Esophagus muscularis mucosa (tissue), 4 donors: ENCODE measurements around the gene PPP4R3C. TPM values are rescaled to one million over a fixed set of nuclear protein-coding genes. Genes with fewer than 3 reads are reported as not detected.
"Not testable (repeated sequence)": the region's sequence is repeated elsewhere in the genome, so short reads cannot be mapped to it uniquely, and the experiment has no call there.

Source experiments
- DNase-seq: peaks from one replicate; pipeline ENCODE4 v3.0.0-alpha.2; 2017; ENCODE audit errors: extremely low spot score
- H3K27ac ChIP-seq, 4 donors: fragments of 200-600 bp; sonication (generic); replicated peaks in 1 of 4; 1 replicate in 3 of 4; 2 replicates in 1 of 4; pipeline ENCODE4 v1.5.1; 2016 to 2019; ENCODE audit warnings: mild to moderate bottlenecking in 1 of 4
- H3K27me3 ChIP-seq, 4 donors: fragments of 200-600 bp; sonication (generic); one replicate each; pipeline versions ENCODE4 v1.5.1 to v1.6.0; 2016 to 2019
- H3K36me3 ChIP-seq, 4 donors: fragments of 200-600 bp; sonication (generic); one replicate each; pipeline ENCODE4 v1.5.1; 2016 to 2019
- H3K4me1 ChIP-seq, 4 donors: fragments of 200-600 bp; sonication (generic); one replicate each; pipeline ENCODE4 v1.5.1; 2016 to 2019
- H3K4me3 ChIP-seq, 4 donors: fragments of 200-600 bp; sonication (generic); 1 replicate in 2 of 4; 2 replicates in 2 of 4; pipeline ENCODE4 v1.5.1; 2016 to 2019; ENCODE audit warnings: mild to moderate bottlenecking in 4 of 4, moderate library complexity in 1 of 4
- H3K9me3 ChIP-seq, 4 donors: fragments of 200-600 bp; sonication (generic); 1 replicate in 3 of 4; 2 replicates in 1 of 4; pipeline ENCODE4 v1.5.1; 2016 to 2019
- EP300 ChIP-seq: sonication (generic); formaldehyde crosslinking; IDR thresholded peaks from one replicate; pipeline ENCODE4 v1.6.1; 2017; ENCODE audit warnings: antibody characterized with exemption
- POLR2A ChIP-seq: fragments of 450-650 bp; IDR thresholded peaks from one replicate; pipeline ENCODE4 v1.6.1; 2017; ENCODE audit warnings: antibody characterized with exemption, moderate library complexity, mild to moderate bottlenecking, low read depth
- POLR2AphosphoS5 ChIP-seq, 2 donors: sonication (generic); formaldehyde crosslinking; IDR thresholded peaks; one replicate each; pipeline ENCODE4 v1.6.1; 2017; ENCODE audit warnings: antibody characterized with exemption in 2 of 2
- WGBS: methylation state at CpG from one replicate; pipeline ENCODE4 v1.1.5; 2018; 5-methylcytosine and 5-hydroxymethylcytosine counted together
- intact Hi-C: fragments of 100-400 bp; cut with DNase I; formaldehyde crosslinking; loops from one replicate; pipeline ENCODE4 v1.15.1; 2023
- total RNA-seq, 4 donors: library from RNA; depleted of rRNA; stranded (reverse); fragments of >200 nt; gene quantifications; one replicate each; pipeline versions ENCODE4 v1.1.0 to v1.2.1, GENCODE V29; 2016
- TF ChIP-seq, protein P1 (sequence below), 3 experiments: fragments of 200-600 bp in 2 of 3; fragments of 450-650 bp in 1 of 3; sonication (generic) in 2 of 3; IDR thresholded peaks; one replicate each; pipeline ENCODE4 v1.5.1; 2017 to 2019; ENCODE audit warnings: antibody characterized with exemption in 3 of 3, mild to moderate bottlenecking in 2 of 3, moderate library complexity in 1 of 3

PPP4R3C gene
- total RNA-seq, 4 donors from 2014 or later = not detected

DNA sequence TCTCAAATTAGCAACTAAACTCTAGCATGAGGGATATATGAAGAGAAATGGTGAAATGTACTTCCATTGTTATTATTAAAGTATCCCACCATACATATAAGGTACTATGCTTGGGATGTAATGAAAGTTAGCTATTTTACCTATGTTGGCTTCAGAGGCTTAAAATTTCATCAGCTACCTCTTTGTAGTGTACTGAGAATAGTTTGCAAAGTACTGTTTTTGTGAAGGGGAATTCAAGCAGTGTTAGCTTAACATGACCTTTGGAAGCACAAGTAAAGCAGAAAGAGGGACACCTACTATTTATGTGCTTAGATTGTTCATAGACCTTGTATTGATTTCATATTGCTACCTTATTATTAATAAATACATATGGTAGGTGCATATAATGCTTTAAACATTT, 11.8 kb downstream of the PPP4R3C start:
- TF ChIP-seq, protein P1, sequence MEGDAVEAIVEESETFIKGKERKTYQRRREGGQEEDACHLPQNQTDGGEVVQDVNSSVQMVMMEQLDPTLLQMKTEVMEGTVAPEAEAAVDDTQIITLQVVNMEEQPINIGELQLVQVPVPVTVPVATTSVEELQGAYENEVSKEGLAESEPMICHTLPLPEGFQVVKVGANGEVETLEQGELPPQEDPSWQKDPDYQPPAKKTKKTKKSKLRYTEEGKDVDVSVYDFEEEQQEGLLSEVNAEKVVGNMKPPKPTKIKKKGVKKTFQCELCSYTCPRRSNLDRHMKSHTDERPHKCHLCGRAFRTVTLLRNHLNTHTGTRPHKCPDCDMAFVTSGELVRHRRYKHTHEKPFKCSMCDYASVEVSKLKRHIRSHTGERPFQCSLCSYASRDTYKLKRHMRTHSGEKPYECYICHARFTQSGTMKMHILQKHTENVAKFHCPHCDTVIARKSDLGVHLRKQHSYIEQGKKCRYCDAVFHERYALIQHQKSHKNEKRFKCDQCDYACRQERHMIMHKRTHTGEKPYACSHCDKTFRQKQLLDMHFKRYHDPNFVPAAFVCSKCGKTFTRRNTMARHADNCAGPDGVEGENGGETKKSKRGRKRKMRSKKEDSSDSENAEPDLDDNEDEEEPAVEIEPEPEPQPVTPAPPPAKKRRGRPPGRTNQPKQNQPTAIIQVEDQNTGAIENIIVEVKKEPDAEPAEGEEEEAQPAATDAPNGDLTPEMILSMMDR (IDR thresholded peaks at IDR 0.05) = no peak
- TF ChIP-seq EP300 = no peak
- TF ChIP-seq POLR2A = no peak
- no peak for TF ChIP-seq POLR2AphosphoS5 (IDR thresholded peaks at IDR 0.05)
- Histone ChIP-seq H3K27me3 (no peaks in the 10 kb centered on the region), H3K27ac (no peak overlapping the region), H3K4me1 (no peaks in the 10 kb centered on the region), H3K4me3 (no peak overlapping the region), H3K36me3 (no peaks in the 10 kb centered on the region), H3K9me3 (no peaks in the 10 kb centered on the region)
- DNase-seq = no peak
- intact Hi-C loops = no loop called here

DNA sequence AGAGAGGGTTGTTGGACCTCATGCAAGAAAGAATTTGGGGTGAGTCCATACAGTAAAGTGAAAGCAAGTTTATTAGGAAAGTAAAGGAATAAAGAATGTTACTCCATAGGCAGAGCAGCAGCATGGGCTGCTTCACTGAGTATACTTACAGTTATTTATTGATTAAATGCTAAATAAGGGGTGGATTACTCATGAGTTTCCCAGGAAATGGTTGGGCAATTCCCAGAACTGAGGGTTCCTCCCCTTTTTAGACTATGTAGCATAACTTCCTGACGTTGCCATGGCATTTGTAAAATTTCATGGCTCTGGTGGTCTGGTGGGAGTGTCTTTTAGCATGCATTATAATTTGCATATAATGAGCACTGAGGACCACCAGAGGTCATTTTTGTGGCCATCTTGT, 16.7 kb downstream of the PPP4R3C start:
- Histone ChIP-seq H3K4me3 (no peak overlapping the region), H3K36me3 (no peaks in the 10 kb centered on the region), H3K4me1 (no peaks in the 10 kb centered on the region), H3K9me3 (no peaks in the 10 kb centered on the region), H3K27me3 (no peaks in the 10 kb centered on the region), H3K27ac (no peak overlapping the region)
- WGBS = 90% methylated on average over 1 of the region's 1 CpG
- TF ChIP-seq EP300 (no peak), POLR2A (no peak), POLR2AphosphoS5 (IDR thresholded peaks at IDR 0.05) (no peak)
- TF ChIP-seq, protein P1 (IDR thresholded peaks at IDR 0.05) = no peak
- intact Hi-C loops = no loop called here
- DNase-seq = no peak

DNA sequence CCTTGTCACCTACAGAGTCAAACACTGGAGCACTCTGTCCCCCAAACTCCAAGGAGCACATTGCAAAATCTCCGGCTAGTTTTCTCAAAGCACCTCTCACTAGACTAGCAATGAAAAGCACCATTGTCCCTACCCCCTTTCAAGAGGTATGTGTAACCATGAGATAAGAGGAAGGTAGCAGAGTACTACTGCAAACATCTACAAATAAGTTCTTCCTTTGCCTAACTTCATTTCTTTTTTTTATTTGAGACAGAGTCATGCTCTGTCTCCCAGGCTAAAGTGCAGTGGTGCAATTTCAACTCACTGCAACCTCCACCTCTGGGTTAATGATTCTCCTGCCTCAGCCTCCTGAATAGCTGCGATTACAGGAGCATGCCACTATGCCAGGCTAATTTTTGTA, 17.7 kb downstream of the PPP4R3C start:
- Histone ChIP-seq H3K4me3 (no peak overlapping the region), H3K4me1 (no peaks in the 10 kb centered on the region), H3K36me3 (no peaks in the 10 kb centered on the region), H3K27ac (no peak overlapping the region), H3K9me3 (no peaks in the 10 kb centered on the region), H3K27me3 (no peaks in the 10 kb centered on the region)
- WGBS = 93% methylated on average over 2 of the region's 2 CpGs
- DNase-seq = no peak
- TF ChIP-seq POLR2AphosphoS5 (IDR thresholded peaks at IDR 0.05) (no peak), POLR2A (no peak), EP300 (no peak)
- TF ChIP-seq, protein P1 (IDR thresholded peaks at IDR 0.05) = no peak
- intact Hi-C loops = no loop called here

DNA sequence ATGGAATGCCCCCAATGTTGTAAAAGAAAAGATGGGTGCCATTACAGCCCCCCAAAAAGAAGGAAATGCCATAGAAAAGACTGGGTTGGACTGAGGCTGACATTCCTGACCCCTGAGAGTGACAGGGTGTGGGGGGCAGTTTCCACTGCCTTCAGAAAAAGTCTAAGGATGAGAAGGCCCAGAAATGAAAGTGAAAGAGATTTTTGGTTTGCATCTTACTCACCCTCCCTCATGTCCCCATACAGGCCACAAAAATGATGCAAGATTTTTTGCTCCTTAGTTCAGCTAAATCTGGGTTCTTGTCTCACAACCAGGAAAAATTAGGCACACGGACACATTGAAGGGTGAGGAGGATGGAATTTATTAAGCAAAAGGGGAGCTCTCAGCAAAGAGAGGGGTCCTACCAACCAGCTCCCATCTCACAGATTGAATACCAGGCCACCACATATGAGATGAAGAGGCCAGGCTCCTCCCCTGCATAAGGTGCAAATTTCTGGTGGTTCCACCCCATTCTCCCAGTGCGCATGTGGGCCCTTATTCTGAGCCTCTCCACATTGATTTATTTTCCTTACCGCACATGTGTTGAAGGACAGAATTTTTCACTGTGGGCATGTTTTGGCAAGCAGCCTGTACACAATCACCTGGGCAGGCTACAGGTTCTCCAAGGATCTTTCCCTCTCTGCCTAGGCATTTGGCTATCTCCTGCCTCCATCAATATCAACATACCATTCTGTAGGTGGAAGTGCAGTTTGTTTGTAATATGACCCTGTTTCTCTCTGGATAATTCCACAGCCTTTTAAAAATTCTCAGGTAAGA, 18.8 kb downstream of the PPP4R3C start:
- Histone ChIP-seq H3K4me3 (no peak overlapping the region), H3K4me1 (no peaks in the 10 kb centered on the region), H3K27me3 (no peaks in the 10 kb centered on the region), H3K27ac (no peak overlapping the region), H3K9me3 (no peaks in the 10 kb centered on the region), H3K36me3 (no peaks in the 10 kb centered on the region)
- WGBS = 69% methylated on average over 3 of the region's 3 CpGs
- no peak for DNase-seq
- TF ChIP-seq POLR2A (no peak), EP300 (no peak), POLR2AphosphoS5 (IDR thresholded peaks at IDR 0.05) (no peak)
- TF ChIP-seq, protein P1 (IDR thresholded peaks at IDR 0.05) = no peak
- intact Hi-C loops = no loop called here

DNA sequence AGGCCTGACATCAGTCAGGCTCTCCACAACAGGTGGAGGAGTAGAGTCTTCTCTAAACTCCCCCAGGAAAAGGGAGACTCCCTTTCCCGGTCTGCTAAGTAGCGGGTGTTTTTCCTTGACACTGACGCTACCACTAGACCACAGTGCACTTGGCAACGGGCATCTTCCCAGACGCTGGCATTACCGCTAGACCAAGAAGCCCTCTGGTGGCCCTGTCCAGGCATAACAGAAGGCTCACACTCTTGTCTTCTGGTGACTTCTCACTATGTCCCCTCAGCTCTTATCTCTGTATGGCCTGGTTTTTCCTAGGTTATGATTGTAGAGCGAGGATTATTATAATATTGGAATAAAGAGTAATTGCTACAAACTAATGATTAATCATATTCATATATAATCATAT, 20.7 kb downstream of the PPP4R3C start:
- H3K4me3 ChIP-seq, H3K9me3 ChIP-seq, H3K36me3 ChIP-seq, H3K4me1 ChIP-seq, DNase-seq, intact Hi-C loops, H3K27ac ChIP-seq, H3K27me3 ChIP-seq: not testable (repeated sequence)
- 82% methylated on average over 7 of the region's 7 CpGs for WGBS
